ENCODE measurements around the gene CHRNA4.

GRCh38 chr20:63327231-63327745 lies 33.9 kb downstream of the CHRNA4 start:
- TF ChIP-seq CTCF (IDR thresholded peaks at IDR 0.05) (no peak), POLR2A (IDR thresholded peaks at IDR 0.05) (no peak)

Measured in testis (tissue), 2 donors.